GM19397 (cell line): ENCODE results near the gene KCNE2.
A peak's percentile ranks its signal among the peaks of the same experiment; 100 is the strongest.

Experiments used
- ATAC-seq: cut with Tn5 transposase; IDR thresholded peaks from one replicate; pipeline ENCODE4 v1.9.1; 2021; ENCODE audit warnings: mild to moderate bottlenecking, moderate library complexity; ENCODE audit not compliant: unreplicated experiment

The KCNE2 gene, protein sequence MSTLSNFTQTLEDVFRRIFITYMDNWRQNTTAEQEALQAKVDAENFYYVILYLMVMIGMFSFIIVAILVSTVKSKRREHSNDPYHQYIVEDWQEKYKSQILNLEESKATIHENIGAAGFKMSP

DNA sequence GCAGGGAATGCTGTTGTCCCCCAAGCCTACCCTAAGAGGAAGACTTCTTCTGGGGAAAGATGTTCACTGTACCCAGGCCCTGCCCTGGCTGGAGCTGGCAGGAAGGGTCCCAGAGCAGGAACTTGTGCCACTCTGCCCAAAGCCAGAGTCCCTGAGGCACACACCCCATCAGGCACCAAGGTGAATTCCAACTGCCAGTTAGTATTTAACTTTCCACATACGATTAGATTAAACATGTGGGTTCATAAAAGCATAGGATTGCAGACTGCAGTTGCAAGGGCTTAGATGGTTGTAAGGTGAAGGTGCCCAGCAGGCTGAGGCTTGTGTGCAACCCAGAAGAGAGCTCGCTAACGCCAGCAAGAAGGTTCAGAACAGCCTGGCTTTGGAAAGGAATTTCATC is at the start of gene KCNE2:
Gene KCNE2, plus strand, starts transcription at position 274 of the 400 bp plus-strand sequence. CDS start 6,473 bp downstream, outside the sequence.
- no peak for ATAC-seq

DNA sequence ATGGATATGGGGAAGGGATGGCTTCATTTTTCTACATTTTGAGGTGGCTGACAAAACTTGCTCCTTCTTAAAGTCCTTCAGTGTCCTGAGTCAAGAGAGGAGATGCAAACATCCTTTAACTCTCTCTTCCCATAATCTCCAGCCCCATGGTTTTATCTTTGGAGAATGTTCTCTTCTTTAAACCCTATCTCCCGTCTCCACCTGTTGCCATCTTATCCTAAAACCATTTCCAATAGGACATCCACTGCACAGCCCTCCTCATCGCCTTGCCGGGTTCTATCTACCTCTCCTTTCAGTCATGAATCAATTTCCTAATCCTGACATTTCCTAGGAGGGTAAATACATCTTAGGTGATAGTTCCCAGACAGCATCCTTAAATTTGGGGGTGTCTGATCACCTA is 44.2 kb upstream of the KCNE2 start:
- ATAC-seq = no peak

DNA sequence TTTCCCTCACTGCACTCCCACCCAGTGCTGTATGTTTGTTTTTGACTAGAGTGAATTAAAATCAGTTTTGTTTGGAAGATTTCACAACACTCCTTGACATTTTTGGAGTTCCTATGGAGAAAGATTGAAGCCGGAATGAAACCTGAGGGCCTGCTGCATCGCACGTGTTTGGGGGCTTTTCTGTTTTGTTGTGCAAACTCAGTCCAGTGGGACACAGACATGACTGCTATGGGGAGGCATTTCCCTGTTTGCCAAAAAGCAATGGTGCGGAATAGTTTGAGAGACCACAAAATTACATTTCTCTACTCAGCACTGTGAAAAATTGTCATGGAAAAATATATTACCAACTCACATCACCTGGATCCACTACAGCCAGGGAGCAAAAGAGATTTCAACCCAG is 43.8 kb upstream of the KCNE2 start:
- ATAC-seq = no peak

DNA sequence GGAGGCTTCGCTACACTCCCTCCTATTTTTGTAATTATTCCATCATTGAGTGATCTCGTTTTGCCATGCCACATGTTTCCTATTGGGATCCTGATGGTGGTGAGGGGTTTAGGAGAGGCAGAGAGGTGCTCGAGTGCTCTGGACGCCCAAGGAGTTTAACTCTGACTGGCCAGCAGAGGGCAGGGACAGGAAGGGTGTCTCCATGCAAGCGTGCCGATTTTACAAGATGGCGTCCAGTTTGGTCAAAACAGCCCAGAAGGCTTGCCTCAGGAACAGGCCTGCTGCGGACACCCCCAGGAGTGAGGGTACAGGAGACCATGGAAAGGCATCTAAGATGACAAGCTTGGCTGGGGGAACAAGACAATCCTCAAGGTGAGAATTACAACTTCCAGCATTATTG is 33.8 kb upstream of the KCNE2 start:
- no peak for ATAC-seq

DNA sequence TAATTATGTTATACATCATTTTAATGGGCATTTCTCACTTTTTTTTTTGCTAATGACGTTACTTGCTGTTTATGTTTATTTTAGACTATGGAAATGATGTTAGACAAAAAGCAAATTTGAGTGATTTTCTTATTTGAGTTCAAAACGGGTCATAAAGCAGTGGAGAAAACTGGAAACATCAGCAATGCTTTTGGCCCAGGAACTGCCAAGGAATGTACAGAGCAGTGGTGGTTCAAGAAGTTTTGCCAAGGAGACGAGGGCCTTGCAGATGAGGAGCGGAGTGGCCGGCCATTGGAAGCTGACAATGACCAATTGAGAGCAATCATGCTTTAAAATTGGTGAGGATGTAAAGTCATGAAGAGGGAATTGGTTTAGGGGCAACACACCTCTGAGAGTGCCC is 32.1 kb upstream of the KCNE2 start:
- no peak for ATAC-seq

DNA sequence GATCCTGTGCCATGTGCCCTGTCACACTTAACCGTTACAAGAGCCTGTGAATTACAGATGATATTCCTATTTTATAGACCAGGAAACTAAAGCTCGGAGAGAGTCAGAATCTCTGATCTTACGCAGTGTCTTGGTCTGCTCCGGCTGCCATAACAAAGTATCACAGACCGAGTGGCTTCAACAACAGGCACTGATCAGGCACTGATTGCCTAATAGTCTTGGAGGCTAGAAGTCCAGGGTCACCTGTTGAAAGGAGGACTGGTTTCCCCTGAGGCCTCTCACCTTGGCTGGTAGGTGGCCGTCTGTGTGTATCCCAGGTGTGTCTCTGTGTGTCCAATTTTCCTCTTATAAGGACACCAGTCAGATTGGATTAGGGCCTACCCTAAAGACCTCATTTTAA is 31.5 kb upstream of the KCNE2 start:
- no peak for ATAC-seq

DNA sequence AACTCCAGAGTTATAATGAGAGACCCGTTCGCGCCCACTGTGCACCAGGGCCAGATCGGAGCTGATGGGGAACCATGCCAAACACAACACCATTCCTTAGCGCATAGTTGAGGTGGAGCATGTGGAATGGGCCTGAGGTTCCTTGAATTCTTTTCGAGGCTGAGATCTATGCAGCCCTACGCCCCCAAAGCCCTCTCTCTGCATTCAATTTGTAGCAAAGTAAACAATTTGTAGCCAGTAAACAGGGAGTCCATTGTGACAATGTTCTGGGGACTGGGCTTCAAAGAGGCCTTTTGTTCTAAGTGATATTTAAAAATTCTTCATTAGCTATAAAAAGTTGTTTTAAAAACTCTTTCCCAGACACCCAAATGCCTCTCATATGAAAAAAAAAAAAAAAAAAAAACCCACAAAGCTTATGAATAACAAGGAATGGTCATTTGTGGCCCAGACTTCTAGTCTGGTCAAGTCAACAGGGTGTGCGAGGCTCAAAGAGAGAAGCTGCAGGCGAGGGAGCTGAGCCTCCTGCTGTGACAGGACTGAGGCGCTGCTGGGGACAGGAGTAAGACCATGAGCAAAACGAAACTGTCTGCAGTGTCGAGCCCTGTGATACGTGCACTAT is 30.6 kb upstream of the KCNE2 start:
- ATAC-seq = no peak

DNA sequence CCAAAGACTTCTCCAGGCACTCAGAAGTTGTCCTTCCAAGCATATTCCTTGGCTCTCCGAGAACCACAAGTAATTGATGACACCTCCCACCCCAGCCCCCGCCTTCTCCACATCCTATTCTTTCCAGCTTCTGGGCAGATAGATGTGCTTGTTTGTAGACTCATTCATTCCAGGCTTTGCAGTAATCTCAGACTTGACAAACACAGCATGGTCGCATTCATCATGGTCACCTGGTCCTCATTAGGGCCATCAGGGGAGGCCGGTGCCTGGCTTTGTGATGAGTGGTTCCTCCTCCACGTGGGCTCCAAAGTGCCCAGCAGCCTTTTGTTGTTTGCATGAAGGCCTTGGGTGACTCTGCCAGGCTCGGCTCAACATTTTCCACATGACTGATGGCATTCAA is 28.5 kb upstream of the KCNE2 start:
- no peak for ATAC-seq

DNA sequence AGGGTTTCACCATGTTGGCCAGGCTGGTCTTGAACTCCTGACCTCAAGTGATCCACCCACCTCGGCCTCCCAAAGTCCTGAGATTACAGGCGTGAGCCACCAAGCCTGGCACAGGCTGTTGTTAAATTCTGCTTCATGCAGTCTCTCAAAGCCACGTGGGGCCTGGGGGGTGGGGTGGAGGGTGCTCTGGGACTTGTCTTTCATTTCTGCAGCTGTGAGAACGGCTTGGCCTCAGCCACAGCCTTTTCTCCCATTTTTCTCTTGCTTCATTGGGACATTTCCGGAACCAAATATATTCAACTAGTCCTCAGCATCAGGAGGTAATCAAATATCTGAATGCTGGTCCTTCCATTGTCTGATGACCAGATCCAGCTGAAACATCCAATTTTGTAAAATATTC is 27.6 kb upstream of the KCNE2 start:
- no peak for ATAC-seq

DNA sequence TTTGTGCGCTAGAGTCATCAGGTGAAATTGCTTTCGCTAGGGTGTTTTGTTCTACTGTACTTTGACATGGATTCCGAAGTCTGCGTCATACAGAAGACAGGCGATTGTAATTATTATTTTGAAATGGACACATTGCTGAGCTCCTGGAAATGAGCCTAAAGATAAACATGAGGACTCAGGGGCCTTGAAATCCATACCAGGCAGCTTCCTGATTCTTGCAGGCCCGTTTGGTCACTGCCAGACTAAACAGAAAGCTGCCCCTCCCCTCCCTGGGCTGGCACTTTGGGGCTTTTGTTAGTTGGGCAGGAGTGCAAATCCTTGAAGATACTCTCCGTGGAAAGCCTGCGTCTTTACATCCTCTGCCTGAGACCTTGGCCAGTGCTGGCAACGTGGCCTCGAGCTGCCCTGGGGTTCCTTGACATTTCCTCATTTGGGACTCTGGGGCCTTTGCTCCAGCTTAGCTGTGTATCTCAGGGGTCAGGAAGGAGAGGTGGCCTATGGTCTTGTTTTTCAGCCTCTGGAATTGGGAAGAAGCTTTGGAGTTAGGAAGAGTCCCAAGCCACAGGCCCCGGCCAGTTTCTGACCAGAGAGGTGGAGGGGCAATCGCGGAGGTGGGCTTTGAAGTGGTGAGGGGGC is 26.9 kb upstream of the KCNE2 start:
- no peak for ATAC-seq

DNA sequence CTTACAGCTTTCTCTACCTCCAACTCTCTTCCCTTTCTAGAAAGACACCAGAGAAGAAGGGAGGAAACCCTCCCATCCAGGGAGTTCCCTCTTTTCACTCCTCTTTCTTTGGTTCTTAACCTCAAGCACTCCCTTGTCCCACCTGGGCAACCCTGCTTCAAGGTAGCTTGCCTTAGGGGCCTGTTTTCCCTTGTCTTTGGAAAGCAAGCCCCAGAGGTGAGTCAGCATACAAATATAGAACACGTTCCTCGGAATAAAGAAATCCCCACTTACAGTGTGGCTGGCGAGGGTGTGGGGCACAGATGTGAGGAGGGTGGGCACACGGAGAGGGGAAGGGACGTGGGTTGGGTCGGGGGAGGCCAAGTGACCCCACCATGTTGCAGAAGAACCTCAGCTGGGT is 26.1 kb upstream of the KCNE2 start:
- ATAC-seq = no peak

DNA sequence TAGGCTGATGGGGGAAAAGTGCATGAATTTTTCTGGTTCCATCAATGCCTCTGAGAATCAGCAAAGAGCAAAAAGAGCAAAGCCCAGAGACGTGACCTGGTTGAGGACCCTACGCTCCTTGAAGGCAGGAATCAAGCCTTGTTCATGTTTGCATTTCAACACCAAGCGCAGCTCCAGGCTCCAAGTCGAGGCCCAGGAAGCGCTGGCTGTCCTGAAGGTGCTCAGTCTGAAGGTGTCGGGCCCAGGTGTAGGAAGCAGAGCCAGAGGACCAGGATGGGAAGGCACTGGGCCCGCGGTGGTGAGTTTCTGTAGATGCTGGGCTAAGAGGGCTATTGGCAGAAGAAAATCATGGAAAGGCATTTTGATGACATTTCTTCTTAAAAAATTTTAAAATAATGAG is 25.6 kb upstream of the KCNE2 start:
- ATAC-seq = no peak

DNA sequence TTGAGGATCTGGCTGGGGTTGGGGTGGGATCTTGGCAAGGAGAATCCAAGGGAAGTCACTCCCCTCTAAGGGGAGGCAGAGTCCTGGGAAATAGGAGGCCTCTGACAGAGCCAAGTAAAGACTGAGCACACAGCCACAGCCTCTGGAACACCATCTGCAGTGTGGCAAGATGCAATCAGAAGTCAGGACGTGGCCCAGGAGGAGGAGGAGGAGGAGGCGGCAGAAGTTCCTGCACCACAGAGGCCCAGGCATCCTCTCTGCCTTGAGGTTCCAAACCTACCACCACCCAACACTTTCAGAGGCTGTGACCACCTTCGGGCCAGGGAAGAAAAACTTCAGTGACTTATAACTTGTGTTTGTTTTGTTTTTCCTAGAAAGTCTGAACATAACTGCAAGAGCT is 23.7 kb upstream of the KCNE2 start:
- ATAC-seq = no peak

DNA sequence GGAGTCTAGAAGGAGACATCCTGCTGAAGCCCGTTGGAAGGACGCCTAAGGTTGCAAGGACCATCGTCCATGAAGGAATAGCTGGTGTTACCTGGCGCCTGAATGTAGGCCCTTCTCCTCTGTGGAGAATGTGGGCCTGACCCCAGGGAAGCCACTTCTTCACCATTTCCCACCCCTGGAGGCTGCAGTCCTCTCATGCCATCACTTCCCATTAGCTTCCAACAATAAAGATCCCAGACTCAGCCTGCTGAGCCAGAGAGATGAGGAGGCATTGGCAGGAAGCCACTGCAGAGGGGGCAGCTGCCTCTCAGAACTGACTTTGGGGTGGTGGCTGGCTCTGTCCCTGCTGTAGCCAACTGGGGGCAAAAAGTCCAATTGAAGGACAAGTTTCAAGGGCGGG is 21.3 kb upstream of the KCNE2 start:
- no peak for ATAC-seq

DNA sequence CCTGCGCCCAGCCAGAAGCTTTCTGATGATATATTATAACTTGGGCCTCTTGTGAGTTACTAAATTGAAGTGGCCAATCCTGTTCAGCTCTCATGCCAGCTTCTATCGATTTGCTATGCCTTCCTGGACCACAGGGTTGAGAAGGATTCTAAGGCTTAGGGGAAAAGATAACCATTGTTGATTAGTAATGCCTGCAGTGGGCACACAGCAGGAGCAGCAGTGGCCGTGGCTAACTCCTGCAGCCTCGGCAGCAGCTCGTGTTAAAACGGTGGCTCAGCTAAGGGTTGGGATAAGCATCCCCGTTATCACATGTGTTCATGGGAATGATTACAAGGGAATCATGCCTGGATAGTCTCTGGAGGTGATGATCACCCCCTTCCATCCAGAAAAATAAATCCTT is 20.5 kb upstream of the KCNE2 start:
- no peak for ATAC-seq

DNA sequence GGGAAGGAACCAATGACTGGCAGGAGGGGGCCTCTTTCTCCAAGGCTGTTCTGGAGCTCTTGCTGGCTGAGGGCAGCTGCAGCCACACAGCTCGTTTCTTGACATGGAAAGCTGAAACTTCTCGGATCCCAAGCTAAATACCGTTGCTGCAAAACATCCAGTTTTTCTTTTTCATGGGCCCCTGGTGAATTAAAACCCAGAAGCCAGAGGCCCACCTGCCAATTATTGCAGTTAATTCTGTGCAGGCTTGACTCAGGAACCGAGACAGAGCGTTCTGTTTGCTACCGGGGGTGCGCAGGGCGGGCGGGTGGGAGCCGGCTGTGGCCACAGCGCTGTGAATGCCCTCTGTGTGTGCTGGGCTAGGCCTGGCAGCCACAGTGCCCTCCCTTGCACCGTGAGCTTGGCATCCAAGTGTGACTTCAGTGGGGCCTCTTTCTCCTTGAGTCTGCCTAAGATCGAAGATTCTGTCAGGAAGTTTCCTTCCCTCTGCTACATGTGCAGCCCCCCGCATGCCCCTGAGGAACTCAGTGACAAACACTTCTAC is 19.9 kb upstream of the KCNE2 start:
- ATAC-seq = no peak

DNA sequence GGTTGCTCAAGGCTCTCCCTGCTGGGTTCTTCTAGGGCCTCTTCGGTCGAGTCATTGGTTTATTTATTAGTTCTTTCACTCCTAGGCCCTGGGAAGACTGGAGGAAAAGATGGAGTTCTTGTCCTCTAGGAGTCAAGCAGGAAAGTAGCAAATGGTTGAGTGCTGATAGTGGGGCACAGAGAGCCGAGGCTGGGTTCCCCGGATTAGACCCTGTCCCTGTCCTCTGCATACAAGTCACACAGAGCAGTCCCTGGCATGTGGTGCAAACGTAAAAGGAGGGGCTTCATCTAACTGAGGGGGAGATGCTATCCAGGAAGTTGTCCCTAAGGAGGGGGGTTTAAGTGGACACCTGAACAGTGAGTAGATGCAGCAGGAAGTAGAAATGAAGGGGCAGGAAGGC is 19.2 kb upstream of the KCNE2 start:
- no peak for ATAC-seq

DNA sequence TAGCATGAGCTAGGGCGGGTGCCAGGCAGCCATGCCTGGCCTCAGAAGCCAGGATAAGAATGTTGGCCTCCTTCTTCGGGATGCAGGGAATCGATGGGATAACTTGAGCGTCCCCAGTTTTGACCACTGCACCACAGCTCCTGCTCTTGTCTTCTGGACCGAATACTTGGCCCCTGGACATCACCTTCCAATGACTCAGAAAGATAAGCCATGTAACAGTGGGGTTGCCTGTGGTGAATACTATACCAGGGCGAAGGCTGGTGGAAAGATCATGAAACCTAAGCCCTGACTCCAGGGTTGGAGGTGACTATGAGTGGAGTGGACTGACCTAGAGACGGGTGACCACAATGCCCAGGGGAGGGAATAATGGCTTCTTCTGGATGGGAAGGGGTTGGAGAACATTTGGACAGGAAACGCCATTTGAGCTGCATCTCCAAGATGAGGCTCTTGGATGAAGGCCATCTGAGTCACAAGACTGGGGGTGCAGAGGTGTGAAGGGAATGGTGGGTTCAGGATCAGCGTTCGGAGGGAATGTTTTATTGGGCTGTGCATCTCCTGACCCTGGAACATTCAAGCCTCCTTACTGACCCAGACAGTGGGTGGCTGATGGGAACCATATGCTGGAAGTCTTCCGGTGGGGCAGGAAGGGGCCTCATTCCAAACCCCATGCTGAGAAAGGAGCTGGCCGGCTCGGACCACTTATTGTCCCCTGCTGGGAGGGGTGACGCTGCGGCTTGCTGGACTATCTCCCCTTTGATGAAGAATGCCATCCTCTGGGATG is 18.5 kb upstream of the KCNE2 start:
- ATAC-seq = no peak

DNA sequence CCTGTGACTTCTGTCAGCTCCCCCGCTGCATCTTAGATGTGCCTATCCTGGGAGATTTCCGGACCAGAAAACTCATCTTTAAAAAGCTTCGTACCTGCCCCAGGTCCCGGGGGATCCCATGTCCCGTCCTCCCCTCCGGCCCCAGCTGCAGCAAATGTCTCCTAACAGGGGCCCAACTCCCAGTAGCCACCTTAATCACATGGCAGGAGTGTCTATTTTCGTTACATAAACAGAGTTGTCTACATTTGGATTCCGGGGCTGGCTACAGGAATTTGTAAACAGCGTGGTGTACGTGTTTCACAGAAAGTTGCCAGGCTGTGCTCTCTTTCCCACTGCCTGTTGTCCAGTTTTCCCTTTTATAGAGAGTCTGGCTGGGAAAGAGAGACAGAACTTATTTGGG is 17.9 kb upstream of the KCNE2 start:
- ATAC-seq = no peak

DNA sequence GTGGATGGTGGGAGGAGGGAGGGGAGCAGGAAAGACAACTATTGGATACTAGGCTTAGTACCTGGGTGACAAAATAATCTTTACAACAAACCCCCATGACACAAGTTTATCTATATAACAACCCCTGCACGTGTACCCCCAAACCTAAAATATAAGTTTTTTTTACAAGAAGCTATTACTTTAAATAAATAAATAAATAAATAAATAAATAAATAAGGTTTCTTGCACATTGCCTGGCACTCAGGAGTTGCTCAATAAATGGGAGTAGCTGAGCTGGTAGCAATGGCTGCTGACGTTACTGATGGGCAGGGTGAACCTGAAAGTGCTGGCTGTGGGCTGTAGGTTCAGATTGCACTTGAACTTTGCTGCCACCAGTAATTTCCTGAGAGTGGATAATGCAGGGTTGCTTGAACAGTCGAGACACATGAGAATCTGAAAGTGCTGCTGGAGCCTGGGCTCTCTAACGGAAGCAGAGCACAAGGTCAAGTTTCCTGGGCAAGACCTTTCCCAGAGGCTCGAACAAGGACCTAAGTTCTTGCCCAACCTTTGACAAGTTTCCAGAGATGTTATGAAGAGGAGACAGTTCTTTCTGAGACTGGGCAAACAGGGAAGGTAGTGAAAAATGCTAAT is 14.8 kb upstream of the KCNE2 start:
- ATAC-seq = no peak

DNA sequence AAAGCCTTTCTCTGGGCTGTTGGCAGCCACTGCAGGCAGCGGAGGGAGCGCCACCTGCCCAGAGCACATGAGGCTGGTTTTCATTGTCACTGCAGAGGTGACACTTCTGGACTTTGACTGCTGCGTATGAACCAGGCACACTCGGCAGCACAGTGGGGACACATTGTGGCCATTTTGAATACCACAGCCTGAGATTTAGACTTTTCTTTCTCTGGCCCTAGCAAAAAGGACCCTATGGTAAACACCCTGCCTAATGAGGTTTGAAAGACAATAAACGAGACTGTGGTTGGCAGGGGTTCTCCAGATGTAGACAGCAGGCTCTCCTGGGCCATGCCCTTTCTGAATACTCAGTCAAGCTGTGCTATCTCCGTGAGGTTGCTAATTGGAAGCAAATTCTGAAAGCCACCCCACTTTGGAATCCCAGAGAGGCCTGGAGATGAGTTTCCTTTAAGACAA is 12.0 kb upstream of the KCNE2 start:
- ATAC-seq = peak; percentile 82
